SU-DHL-6 (cell line): ENCODE results near the gene PPP1R14B.

Source experiments
- H2AFZ ChIP-seq: fragments of 200-600 bp; sonication (generic); 2 replicates; pipeline ENCODE4 v1.6.1; 2014; ENCODE audit warnings: low read depth, mild to moderate bottlenecking, moderate library complexity, mixed read lengths, antibody characterized with exemption, low read length; ENCODE audit not compliant: severe bottlenecking
- H3F3A ChIP-seq: fragments of 200-600 bp; shearing (Covaris generic); 2 replicates; pipeline ENCODE4 v1.6.0; 2016; ENCODE audit warnings: antibody characterized with exemption, mild to moderate bottlenecking; ENCODE audit not compliant: insufficient read depth
- H3K27ac ChIP-seq: fragments of 200-600 bp; sonication (generic); 2 replicates; pipeline ENCODE4 v1.5.1; 2016; ENCODE audit warnings: low read depth, mild to moderate bottlenecking, low read length, moderate library complexity, mixed read lengths
- H3K27me3 ChIP-seq: fragments of 200-600 bp; sonication (generic), shearing (Covaris generic); 2 replicates; pipeline ENCODE4 v1.6.0; 2014; ENCODE audit warnings: mild to moderate bottlenecking, low read length
- H3K36me3 ChIP-seq: fragments of 200-600 bp; sonication (generic); 2 replicates; pipeline ENCODE4 v1.6.1; 2014; ENCODE audit warnings: mild to moderate bottlenecking, low read length, mixed read lengths
- H3K4me2 ChIP-seq: fragments of 300-600, 200-600 bp; shearing (Covaris generic), sonication (generic); 2 replicates; pipeline ENCODE4 v1.6.0; 2014; ENCODE audit warnings: low read length, low read depth, mild to moderate bottlenecking; ENCODE audit not compliant: poor library complexity, severe bottlenecking
- H3K4me3 ChIP-seq: fragments of 200-600 bp; sonication (generic); 2 replicates; pipeline ENCODE4 v1.5.1; 2014; ENCODE audit warnings: antibody characterized with exemption, low read length, mild to moderate bottlenecking, mixed read lengths; ENCODE audit not compliant: insufficient read depth, poor library complexity, severe bottlenecking
- H3K79me2 ChIP-seq: fragments of 200-600 bp; sonication (generic); 2 replicates; pipeline ENCODE4 v1.6.1; 2014; ENCODE audit warnings: mild to moderate bottlenecking, low read length, moderate library complexity; ENCODE audit not compliant: insufficient read depth
- H3K9ac ChIP-seq: fragments of 200-600 bp; sonication (generic); 2 replicates; pipeline ENCODE4 v1.7.0; 2014; ENCODE audit warnings: mild to moderate bottlenecking, low read length
- H3K9me2 ChIP-seq: fragments of 200-600 bp; sonication (generic); replicated peaks from 2 replicates; pipeline ENCODE4 v1.6.1; 2014; ENCODE audit warnings: low read length; ENCODE audit not compliant: insufficient read depth
- H3K9me3 ChIP-seq: fragments of 200-600 bp; sonication (generic); 2 replicates; pipeline ENCODE4 v1.6.1; 2014; ENCODE audit warnings: low read length, mixed read lengths; ENCODE audit not compliant: insufficient read depth
- H4K20me1 ChIP-seq: fragments of 200-600 bp; sonication (generic); 2 replicates; pipeline ENCODE4 v1.6.1; 2014; ENCODE audit warnings: low read depth, mild to moderate bottlenecking, antibody characterized with exemption, low read length, moderate library complexity, mixed read lengths
- EZH2phosphoT487 ChIP-seq: fragments of 200-600 bp; sonication (generic), shearing (Covaris generic); conservative IDR thresholded peaks from 2 replicates; pipeline ENCODE4 v1.6.1; 2018; ENCODE audit warnings: mild to moderate bottlenecking, antibody characterized with exemption, low read length, moderate library complexity, mixed read lengths
- TF ChIP-seq, protein P1 (sequence below): fragments of 200-600 bp; sonication (generic); IDR thresholded peaks from one replicate; pipeline ENCODE4 v1.5.1; 2017; ENCODE audit warnings: antibody characterized with exemption, mild to moderate bottlenecking, low read length, moderate library complexity; ENCODE audit not compliant: insufficient read depth, poor library complexity, severe bottlenecking

PPP1R14B gene

DNA sequence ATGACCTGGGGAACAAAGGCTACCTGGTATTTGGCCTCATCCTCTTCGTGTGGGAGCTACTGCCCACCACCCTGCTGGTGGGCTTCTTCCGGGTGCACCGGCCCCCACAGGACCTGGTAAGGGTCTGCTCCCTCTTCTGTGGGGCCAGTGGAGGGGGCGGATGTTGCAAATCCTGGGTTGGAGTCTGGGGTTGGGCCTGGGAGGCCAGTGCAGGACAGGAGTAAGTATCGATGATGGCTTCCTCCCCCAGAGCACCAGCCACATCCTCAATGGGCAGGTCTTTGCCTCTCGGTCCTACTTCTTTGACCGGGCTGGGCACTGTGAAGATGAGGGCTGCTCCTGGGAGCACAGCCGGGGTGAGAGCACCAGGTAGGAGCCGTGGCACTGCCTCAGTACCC, 41.6 kb upstream of the PPP1R14B start:
- H3K9ac ChIP-seq: no peak overlapping the region
- no peaks in the 10 kb centered on the region for H3K27me3 ChIP-seq
- H3K79me2 ChIP-seq: 0 out of 2 replicates have a peak, but pooled peaks cover 1% of the 10 kb centered on the region
- TF ChIP-seq EZH2phosphoT487: no peak
- TF ChIP-seq, protein P1, sequence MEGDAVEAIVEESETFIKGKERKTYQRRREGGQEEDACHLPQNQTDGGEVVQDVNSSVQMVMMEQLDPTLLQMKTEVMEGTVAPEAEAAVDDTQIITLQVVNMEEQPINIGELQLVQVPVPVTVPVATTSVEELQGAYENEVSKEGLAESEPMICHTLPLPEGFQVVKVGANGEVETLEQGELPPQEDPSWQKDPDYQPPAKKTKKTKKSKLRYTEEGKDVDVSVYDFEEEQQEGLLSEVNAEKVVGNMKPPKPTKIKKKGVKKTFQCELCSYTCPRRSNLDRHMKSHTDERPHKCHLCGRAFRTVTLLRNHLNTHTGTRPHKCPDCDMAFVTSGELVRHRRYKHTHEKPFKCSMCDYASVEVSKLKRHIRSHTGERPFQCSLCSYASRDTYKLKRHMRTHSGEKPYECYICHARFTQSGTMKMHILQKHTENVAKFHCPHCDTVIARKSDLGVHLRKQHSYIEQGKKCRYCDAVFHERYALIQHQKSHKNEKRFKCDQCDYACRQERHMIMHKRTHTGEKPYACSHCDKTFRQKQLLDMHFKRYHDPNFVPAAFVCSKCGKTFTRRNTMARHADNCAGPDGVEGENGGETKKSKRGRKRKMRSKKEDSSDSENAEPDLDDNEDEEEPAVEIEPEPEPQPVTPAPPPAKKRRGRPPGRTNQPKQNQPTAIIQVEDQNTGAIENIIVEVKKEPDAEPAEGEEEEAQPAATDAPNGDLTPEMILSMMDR: no peak
- no peak overlapping the region for H3K27ac ChIP-seq
- no peaks in the 10 kb centered on the region for H3K9me2 ChIP-seq
- H3K4me3 ChIP-seq: no peak overlapping the region
- no peaks in the 10 kb centered on the region for H3K9me3 ChIP-seq
- H3K36me3 ChIP-seq: no peaks in the 10 kb centered on the region
- H3F3A ChIP-seq: peaks cover 4% of the 10 kb centered on the region; the same call in 1 of the 2 replicates
- no peak overlapping the region for H2AFZ ChIP-seq
- no peaks in the 10 kb centered on the region for H4K20me1 ChIP-seq
- H3K4me2 ChIP-seq: no peak overlapping the region

- H3K4me3 ChIP-seq: no peak overlapping the region
- no peaks in the 10 kb centered on the region for H3K27me3 ChIP-seq
- no peak overlapping the region for H3K27ac ChIP-seq
- H3K9me2 ChIP-seq: no peaks in the 10 kb centered on the region
- H4K20me1 ChIP-seq: no peaks in the 10 kb centered on the region
- 0 out of 2 replicates have a peak, but pooled peaks cover 4% of the 10 kb centered on the region for H3K79me2 ChIP-seq
- H3K36me3 ChIP-seq: no peaks in the 10 kb centered on the region
- peaks cover 4% of the 10 kb centered on the region; the same call in 1 of the 2 replicates for H3F3A ChIP-seq
- no peak for TF ChIP-seq EZH2phosphoT487
- no peak overlapping the region for H3K9ac ChIP-seq
- H3K4me2 ChIP-seq: no peak overlapping the region
- no peaks in the 10 kb centered on the region for H3K9me3 ChIP-seq
- no peak overlapping the region for H2AFZ ChIP-seq
Observed at GRCh38 chr11:64287676-64288352, 41.1 kb upstream of the PPP1R14B start.

DNA sequence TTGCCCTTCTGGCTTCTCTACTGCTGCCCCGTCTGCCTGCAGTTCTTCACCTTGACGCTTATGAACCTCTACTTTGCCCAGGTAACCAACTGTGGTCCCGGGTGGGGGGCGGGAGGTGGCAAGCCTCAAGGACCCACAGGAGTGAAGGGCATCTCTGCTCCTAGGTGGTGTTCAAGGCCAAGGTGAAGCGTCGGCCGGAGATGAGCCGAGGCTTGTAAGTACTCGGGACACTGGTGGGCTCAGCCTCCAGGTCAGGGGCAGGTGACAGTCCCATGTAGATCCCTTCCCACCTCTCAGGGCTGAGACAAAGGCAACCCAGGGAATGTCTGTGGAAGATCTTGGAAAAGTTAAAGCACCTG, 40.0 kb upstream of the PPP1R14B start:
- 0 out of 2 replicates have a peak, but pooled peaks cover 4% of the 10 kb centered on the region for H3K79me2 ChIP-seq
- no peak overlapping the region for H2AFZ ChIP-seq
- no peak for TF ChIP-seq EZH2phosphoT487
- TF ChIP-seq, protein P1: no peak
- no peaks in the 10 kb centered on the region for H3K27me3 ChIP-seq
- no peak overlapping the region for H3K4me3 ChIP-seq
- H3K9ac ChIP-seq: no peak overlapping the region
- no peaks in the 10 kb centered on the region for H3K9me3 ChIP-seq
- H3F3A ChIP-seq: peaks cover 4% of the 10 kb centered on the region; the same call in 1 of the 2 replicates
- no peaks in the 10 kb centered on the region for H3K36me3 ChIP-seq
- H3K4me2 ChIP-seq: peak overlapping the region; percentile 99
- H4K20me1 ChIP-seq: no peaks in the 10 kb centered on the region
- H3K9me2 ChIP-seq: no peaks in the 10 kb centered on the region
- H3K27ac ChIP-seq: no peak overlapping the region
